ENCODE data around the gene CIITA.

The CIITA gene

DNA sequence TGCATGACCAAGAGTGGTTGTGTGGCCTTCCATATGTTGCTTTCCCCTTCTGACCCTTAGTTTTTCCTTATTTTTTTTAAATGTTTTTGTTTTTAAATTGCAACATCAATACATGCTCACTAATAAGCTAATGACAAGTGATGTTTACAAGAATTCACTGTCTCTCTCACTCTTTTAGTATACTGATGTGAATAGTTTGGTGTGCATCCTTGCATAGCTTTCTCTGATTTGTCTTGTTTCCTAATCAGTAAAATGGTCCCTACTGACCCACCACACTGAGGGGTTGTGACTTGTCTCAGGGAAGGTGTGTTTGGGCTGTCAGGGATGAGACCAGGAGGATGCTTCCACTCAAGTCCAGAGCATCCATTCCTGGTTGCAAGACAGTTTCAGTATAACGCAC, 26.0 kb downstream of the CIITA start:
- no peak for DNase-seq (ENCODE audit: low read depth in 1 of 2, low spot score in 1 of 2)
- Histone ChIP-seq H3K27me3 (ENCODE audit: insufficient read depth, poor library complexity, severe bottlenecking) (no peaks in the 10 kb centered on the region), H3K4me3 (replicated peaks; ENCODE audit: insufficient read depth, low read length) (no peak overlapping the region), H3K27ac (replicated peaks) (no peak overlapping the region)
- TF ChIP-seq CTCF (IDR thresholded peaks at IDR 0.05; ENCODE audit: insufficient read depth, low read length) = no peak
- TF ChIP-seq SPI1 (IDR thresholded peaks at IDR 0.05; ENCODE audit: borderline replicate concordance, low read depth) = no peak
- TF ChIP-seq, protein P1, sequence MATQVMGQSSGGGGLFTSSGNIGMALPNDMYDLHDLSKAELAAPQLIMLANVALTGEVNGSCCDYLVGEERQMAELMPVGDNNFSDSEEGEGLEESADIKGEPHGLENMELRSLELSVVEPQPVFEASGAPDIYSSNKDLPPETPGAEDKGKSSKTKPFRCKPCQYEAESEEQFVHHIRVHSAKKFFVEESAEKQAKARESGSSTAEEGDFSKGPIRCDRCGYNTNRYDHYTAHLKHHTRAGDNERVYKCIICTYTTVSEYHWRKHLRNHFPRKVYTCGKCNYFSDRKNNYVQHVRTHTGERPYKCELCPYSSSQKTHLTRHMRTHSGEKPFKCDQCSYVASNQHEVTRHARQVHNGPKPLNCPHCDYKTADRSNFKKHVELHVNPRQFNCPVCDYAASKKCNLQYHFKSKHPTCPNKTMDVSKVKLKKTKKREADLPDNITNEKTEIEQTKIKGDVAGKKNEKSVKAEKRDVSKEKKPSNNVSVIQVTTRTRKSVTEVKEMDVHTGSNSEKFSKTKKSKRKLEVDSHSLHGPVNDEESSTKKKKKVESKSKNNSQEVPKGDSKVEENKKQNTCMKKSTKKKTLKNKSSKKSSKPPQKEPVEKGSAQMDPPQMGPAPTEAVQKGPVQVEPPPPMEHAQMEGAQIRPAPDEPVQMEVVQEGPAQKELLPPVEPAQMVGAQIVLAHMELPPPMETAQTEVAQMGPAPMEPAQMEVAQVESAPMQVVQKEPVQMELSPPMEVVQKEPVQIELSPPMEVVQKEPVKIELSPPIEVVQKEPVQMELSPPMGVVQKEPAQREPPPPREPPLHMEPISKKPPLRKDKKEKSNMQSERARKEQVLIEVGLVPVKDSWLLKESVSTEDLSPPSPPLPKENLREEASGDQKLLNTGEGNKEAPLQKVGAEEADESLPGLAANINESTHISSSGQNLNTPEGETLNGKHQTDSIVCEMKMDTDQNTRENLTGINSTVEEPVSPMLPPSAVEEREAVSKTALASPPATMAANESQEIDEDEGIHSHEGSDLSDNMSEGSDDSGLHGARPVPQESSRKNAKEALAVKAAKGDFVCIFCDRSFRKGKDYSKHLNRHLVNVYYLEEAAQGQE (IDR thresholded peaks at IDR 0.05; ENCODE audit: insufficient replicate concordance, low read depth) = no peak
- TF ChIP-seq POLR2AphosphoS5 (IDR thresholded peaks at IDR 0.05; ENCODE audit: low read depth) = no peak
- no peak for TF ChIP-seq GABPA (IDR thresholded peaks at IDR 0.05; ENCODE audit: low read depth)

- no peak for TF ChIP-seq POLR2AphosphoS5 (IDR thresholded peaks at IDR 0.05; ENCODE audit: low read depth)
- no peak for TF ChIP-seq SPI1 (IDR thresholded peaks at IDR 0.05; ENCODE audit: borderline replicate concordance, low read depth)
- no peak for TF ChIP-seq CTCF (IDR thresholded peaks at IDR 0.05; ENCODE audit: insufficient read depth, low read length)
- TF ChIP-seq GABPA (IDR thresholded peaks at IDR 0.05; ENCODE audit: low read depth) = no peak
- TF ChIP-seq, protein P1 (IDR thresholded peaks at IDR 0.05; ENCODE audit: insufficient replicate concordance, low read depth) = no peak
- H3K27ac ChIP-seq (replicated peaks) = no peak overlapping the region
- no peak overlapping the region for H3K4me3 ChIP-seq (replicated peaks; ENCODE audit: insufficient read depth, low read length)
- H3K27me3 ChIP-seq (ENCODE audit: insufficient read depth, poor library complexity, severe bottlenecking) = no peaks in the 10 kb centered on the region
- no peak for DNase-seq (ENCODE audit: low read depth in 1 of 2, low spot score in 1 of 2)
These were observed 29.5 kb downstream of the CIITA start for GRCh38 chr16:10906482-10906881.

DNA sequence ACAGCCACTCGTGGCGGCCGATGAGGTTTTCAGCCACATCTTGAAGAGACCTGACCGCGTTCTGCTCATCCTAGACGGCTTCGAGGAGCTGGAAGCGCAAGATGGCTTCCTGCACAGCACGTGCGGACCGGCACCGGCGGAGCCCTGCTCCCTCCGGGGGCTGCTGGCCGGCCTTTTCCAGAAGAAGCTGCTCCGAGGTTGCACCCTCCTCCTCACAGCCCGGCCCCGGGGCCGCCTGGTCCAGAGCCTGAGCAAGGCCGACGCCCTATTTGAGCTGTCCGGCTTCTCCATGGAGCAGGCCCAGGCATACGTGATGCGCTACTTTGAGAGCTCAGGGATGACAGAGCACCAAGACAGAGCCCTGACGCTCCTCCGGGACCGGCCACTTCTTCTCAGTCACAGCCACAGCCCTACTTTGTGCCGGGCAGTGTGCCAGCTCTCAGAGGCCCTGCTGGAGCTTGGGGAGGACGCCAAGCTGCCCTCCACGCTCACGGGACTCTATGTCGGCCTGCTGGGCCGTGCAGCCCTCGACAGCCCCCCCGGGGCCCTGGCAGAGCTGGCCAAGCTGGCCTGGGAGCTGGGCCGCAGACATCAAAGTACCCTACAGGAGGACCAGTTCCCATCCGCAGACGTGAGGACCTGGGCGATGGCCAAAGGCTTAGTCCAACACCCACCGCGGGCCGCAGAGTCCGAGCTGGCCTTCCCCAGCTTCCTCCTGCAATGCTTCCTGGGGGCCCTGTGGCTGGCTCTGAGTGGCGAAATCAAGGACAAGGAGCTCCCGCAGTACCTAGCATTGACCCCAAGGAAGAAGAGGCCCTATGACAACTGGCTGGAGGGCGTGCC, 30.1 kb downstream of the CIITA start:
- H3K27ac ChIP-seq (replicated peaks) = no peak overlapping the region
- no peak overlapping the region for H3K4me3 ChIP-seq (replicated peaks; ENCODE audit: insufficient read depth, low read length)
- no peak for DNase-seq (ENCODE audit: low read depth in 1 of 2, low spot score in 1 of 2)
- H3K27me3 ChIP-seq (ENCODE audit: insufficient read depth, poor library complexity, severe bottlenecking) = no peaks in the 10 kb centered on the region
- no peak for TF ChIP-seq POLR2AphosphoS5 (IDR thresholded peaks at IDR 0.05; ENCODE audit: low read depth)
- no peak for TF ChIP-seq CTCF (IDR thresholded peaks at IDR 0.05; ENCODE audit: insufficient read depth, low read length)
- TF ChIP-seq, protein P1 (IDR thresholded peaks at IDR 0.05; ENCODE audit: insufficient replicate concordance, low read depth) = no peak
- TF ChIP-seq GABPA (IDR thresholded peaks at IDR 0.05; ENCODE audit: low read depth) = no peak
- TF ChIP-seq SPI1 (IDR thresholded peaks at IDR 0.05; ENCODE audit: borderline replicate concordance, low read depth) = no peak
